Stimulated activated CD8-positive, alpha-beta memory T cell treated with anti-CD3 and anti-CD28 coated beads, Interleukin-4, amount 100 ng/mL, for 1 hour (primary cell): ENCODE data around the gene ZNF622.
"Not testable (repeated sequence)": the region's sequence is repeated elsewhere in the genome, so short reads cannot be mapped to it uniquely, and the experiment has no call there.

Experiments
- DNase-seq, 2 donors: peaks; one replicate each; pipeline ENCODE4 v3.0.0-alpha.2; 2020; ENCODE audit warnings: low read depth in 2 of 2, low spot score in 1 of 2

ZNF622 gene

GRCh38 chr5:16480821-16481538 is 15.4 kb upstream of the ZNF622 start:
- no peak for DNase-seq

- no peak for DNase-seq
Observed at GRCh38 chr5:16480144-16480543, 14.5 kb upstream of the ZNF622 start.

DNA sequence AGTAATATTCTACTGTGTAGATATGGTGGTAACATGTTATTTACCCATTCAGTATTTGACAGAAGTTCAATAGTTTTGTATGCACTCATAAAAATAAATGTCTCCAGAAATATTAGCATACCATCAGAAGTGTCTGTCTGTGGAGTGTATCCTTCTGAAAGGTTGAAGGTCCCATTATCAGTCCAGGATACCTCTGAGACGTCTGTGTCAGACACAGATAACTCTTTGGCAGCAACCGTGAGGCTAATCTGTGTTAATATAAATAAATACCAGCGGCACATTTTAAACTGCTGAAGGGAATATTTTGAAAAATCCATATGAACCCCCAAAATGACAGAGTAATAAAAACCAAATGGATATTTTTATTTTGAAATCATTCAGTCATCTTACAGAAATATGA is 11.9 kb upstream of the ZNF622 start:
- no peak for DNase-seq

DNA sequence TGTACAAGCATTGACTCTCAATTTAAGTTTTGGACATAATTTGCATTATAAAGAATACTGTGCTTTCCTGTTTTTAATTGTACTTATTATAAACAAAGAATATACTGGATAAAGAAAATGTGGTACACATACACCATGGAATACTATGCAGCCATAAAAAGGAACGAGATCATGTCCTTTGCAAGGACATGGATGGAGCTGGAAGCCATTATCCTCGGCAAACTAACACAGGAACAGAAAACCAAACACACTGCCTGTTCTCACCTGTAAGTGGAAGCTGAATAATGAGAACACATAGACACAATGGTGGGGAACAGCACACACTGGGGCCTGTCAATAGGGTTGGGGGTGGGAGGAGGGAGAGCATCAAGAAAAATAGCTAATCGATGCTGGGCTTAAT is 10.8 kb upstream of the ZNF622 start:
- DNase-seq, result not testable (repeated sequence)

DNA sequence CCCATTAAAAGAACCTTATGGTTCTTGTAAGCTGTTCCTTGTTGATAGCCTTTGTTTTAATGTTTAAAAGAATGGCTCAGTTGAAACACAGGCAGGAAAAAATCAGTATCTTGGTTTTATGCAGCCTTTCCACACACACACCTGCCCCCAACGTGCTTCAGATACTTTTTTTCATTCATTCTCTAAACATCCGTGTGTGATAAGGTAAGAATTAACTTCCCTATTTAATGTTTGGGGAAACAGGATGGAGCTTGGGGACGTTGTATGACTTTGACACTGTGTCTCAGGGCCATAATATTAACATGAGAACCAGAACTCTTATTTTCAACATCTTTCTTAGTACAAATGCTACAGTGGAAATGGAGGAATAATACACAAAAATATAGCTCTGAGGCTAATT is 5.8 kb upstream of the ZNF622 start:
- no peak for DNase-seq

GRCh38 chr5:16467363-16468219 is 2.0 kb upstream of the ZNF622 start:
- DNase-seq, result no peak

- DNase-seq, result no peak
Observed at GRCh38 chr5:16464664-16465543, 696 bp downstream of the ZNF622 start.

- DNase-seq, result no peak
Observed at GRCh38 chr5:16464231-16464630, 1.4 kb downstream of the ZNF622 start.

DNA sequence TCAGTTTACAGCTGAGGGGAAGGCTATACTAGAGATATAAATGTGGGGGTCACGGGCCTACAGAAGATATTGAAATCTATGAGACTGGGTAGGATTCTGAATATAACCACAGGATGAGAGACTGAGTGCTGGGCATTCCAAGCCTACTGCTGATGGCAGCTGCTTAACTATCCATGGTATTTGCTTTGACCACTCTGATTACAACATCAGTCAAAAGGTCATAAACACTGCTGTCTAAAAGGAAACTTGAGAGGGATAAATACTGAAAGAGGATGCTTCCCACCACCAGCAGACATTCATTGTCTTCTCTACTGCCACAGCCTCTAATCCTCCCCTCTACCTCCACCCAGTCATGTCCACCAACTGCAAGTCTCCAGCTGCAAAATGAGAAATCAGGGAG is 3.8 kb downstream of the ZNF622 start:
- no peak for DNase-seq

DNA sequence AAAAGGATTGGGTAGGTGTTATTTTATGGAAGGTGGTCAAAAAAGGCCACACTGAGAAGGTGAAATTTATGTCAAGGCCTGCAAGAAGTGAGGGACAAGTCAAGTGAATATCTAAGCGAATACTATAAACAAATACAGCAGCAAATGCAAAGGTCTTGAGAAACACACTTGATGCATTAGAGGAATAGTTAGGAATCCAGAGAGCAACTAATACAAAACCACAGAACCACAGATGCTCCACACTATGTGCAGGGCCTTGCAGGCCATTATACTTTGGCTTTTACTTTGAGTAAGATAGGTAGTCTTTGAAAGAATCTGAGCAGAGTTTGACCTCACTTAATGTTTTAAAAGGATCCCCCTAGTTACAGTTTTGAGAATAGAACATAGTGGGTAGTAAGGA is 4.6 kb downstream of the ZNF622 start:
- DNase-seq, result no peak

- DNase-seq, result no peak
Observed at GRCh38 chr5:16459451-16459850, 6.1 kb downstream of the ZNF622 start.

- no peak for DNase-seq
Observed at GRCh38 chr5:16457853-16458252, 7.7 kb downstream of the ZNF622 start.

DNA sequence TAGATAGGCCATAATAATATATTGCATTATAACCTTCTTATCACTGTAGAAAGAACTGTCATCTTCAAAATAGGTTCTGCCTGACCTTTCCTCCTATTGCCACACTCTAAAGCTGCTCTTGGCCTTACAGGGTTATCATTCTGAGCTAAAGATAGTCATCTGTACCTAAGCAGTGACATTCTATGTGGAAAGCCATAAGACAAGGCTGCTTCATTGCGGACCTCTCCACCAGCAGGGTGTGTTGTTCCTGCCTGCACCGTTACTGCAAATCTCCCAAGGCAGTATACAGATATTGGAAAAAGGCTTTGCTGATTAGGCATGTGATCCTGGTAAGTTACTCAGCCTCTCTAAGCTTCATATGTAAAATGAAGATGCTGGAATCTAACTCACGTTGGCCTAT is 8.1 kb downstream of the ZNF622 start:
- DNase-seq, result no peak

GRCh38 chr5:16456103-16456832 is 9.3 kb downstream of the ZNF622 start:
- no peak for DNase-seq

DNA sequence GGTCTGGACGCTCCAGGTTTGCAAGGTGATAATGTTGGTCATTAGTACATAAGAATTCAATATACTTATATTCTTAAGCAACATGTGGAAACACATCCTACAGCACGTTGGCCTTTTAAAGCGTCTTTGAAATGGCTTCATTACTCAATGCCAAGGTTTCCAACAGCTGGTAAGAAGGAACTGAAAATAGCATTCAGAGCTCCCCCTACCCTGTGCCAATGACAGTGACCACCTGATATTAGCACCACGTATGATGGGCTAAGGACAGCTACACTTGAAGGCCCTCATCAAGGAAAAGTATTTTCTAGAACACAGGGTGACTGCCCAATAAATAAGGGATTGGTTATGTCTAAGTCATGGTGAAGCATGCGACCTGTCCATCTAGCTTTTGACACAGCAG is 9.9 kb downstream of the ZNF622 start:
- DNase-seq, result no peak

DNA sequence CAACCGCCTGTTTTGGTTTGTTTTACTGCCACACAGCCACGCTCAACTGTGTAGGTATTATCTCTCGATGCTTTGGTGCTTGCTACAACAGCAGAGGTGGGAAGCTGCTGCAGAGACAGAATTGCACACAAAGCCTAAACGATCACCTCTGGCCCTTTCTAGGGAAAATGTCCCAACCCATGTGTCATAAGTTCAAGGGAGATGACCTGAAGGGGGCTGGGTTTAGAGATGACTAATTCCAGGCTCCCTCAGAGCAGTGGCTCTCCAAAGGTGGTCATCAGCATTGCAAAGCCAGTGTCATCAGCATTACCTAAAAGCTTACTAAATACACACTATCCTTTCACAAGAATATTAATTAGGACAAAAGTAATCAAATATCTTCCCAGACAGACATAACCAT is 10.9 kb downstream of the ZNF622 start:
- no peak for DNase-seq

DNA sequence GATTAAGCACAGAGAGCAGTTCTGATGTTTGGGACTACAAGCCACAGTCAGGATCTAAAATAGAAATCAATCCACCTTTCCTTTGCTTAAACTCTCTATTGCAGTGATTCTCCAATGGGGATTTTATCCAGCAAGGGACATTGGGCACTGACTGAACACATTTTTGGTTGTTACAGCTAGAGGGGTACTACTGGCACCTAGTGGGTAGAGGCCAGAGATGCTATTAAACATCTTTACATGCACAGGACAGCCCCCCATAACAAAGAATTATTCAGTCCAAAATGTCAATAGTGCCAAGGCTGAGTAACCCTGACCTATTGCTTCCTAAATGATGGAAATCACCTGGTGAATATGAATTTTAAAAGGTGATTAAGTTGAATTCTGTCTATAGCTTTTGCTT is 12.0 kb downstream of the ZNF622 start:
- no peak for DNase-seq

- no peak for DNase-seq
Observed at GRCh38 chr5:16450163-16450562, 15.4 kb downstream of the ZNF622 start.

DNA sequence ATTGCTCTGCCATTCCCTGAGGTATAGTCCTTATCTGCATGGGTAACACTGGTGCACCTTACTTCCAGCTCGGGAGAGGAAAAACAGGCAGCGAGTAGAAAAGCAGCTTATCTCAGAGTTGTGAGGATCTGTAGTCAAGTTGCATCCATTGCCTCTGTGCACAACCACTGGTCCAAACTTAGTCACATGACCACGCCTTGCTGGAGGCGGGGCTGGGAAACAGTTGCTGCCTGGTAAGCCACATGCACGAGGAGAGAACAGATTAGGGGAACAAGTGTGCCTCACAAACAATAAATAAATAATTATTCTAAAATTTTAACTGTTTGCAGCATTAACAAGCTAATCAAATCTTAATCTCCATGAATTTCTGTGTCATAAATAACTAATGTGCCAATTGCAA is 18.6 kb downstream of the ZNF622 start:
- no peak for DNase-seq

DNA sequence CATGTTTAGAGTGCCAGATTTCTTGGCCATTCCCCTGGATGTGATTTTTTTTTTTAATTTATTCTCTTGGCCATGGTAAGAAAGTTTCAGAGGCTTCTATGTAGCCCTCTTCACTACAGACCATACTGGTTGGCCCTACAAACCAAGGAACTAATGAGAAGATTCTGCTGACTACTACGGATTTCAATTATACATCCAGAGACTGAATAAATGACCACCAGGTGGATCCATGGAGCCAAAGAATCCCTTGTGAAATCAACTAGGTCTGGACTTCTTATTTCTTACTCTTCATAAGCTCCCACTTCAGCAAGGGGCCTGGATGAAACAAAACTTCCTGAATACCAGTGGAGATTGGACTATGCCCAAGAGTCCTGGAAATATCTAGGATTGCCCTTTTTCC is 27.6 kb downstream of the ZNF622 start:
- DNase-seq, result no peak
